ENCODE data around the gene CAMTA1.

- TF ChIP-seq JUND (IDR thresholded peaks at IDR 0.05) = no peak
- TF ChIP-seq RAD21 (IDR thresholded peaks at IDR 0.05) = no peak
- no peak for TF ChIP-seq CTCF (IDR thresholded peaks at IDR 0.05; ENCODE audit: low read depth, low read length, missing input control)
- TF ChIP-seq TAF1 (conservative IDR thresholded peaks at IDR 0.05) = no peak
- no peak for TF ChIP-seq ZBTB33 (IDR thresholded peaks at IDR 0.05)
- TF ChIP-seq HNF4A (conservative IDR thresholded peaks at IDR 0.05) = no peak
- no peak for TF ChIP-seq MAX (IDR thresholded peaks at IDR 0.05)
- no peak for TF ChIP-seq GABPA (IDR thresholded peaks at IDR 0.05 in 1 of 2, conservative IDR thresholded peaks at IDR 0.05 in 1 of 2)
Observed at GRCh38 chr1:7629011-7629410, 843.8 kb downstream of the CAMTA1 start.

Data from liver (tissue), 3 donors.